CD14-positive monocyte (primary cell): ENCODE results near the gene OSBP2. TPM values are rescaled to one million over a fixed set of nuclear protein-coding genes. Genes with fewer than 3 reads are reported as not detected.

Source experiments
- DNase-seq, 3 donors: peaks; one replicate each; pipeline ENCODE4 v3.0.0-alpha.2; 2011 to 2022
- H2AFZ ChIP-seq: 2 replicates; pipeline ENCODE4 v1.6.0; 2012; ENCODE audit warnings: mild to moderate bottlenecking, low read depth, low read length, inconsistent platforms; ENCODE audit not compliant: insufficient read depth, poor library complexity, severe bottlenecking
- H3K27ac ChIP-seq, 2 donors: 1 replicate in 1 of 2; 2 replicates in 1 of 2; pipeline ENCODE4 v1.5.1; 2012 to 2013; ENCODE audit warnings: low read length in 2 of 2, control low read depth in 1 of 2, inconsistent platforms in 1 of 2, low read depth in 1 of 2, mild to moderate bottlenecking in 1 of 2
- H3K27me3 ChIP-seq, 2 donors: one replicate each; pipeline versions ENCODE4 v1.6.0 to v1.6.1; 2011 to 2013; ENCODE audit warnings: low read length in 2 of 2; ENCODE audit not compliant: control insufficient read depth in 2 of 2, insufficient read depth in 2 of 2
- H3K36me3 ChIP-seq, 2 donors: replicated peaks in 1 of 2; 1 replicate in 1 of 2; 2 replicates in 1 of 2; pipeline versions ENCODE4 v1.5.1 to v1.6.1; 2012 to 2013; ENCODE audit warnings: low read length in 2 of 2, control low read depth in 1 of 2, inconsistent platforms in 1 of 2, mild to moderate bottlenecking in 1 of 2; ENCODE audit not compliant: insufficient read depth in 2 of 2, control insufficient read depth in 1 of 2
- H3K4me1 ChIP-seq, 2 donors: 1 replicate in 1 of 2; 2 replicates in 1 of 2; pipeline versions ENCODE4 v1.5.1 to v1.6.1; 2012 to 2013; ENCODE audit warnings: low read length in 2 of 2, control low read depth in 1 of 2, inconsistent platforms in 1 of 2, mild to moderate bottlenecking in 1 of 2, moderate library complexity in 1 of 2; ENCODE audit not compliant: insufficient read depth in 2 of 2, control insufficient read depth in 1 of 2
- H3K4me2 ChIP-seq: replicated peaks from 2 replicates; pipeline ENCODE3; 2012; ENCODE audit warnings: low read length, moderate library complexity, mild to moderate bottlenecking; ENCODE audit not compliant: poor library complexity, severe bottlenecking; ENCODE audit errors: extremely low read depth
- H3K4me3 ChIP-seq, 3 experiments: fragments of 200-600 bp in 1 of 3; sonication (generic) in 1 of 3; replicated peaks in 1 of 3; 1 replicate in 2 of 3; 2 replicates in 1 of 3; pipeline ENCODE4 v1.5.1; 2011 to 2013; ENCODE audit warnings: low read length in 3 of 3, mild to moderate bottlenecking in 3 of 3, control low read depth in 2 of 3, low read depth in 2 of 3, inconsistent platforms in 1 of 3, moderate library complexity in 1 of 3
- H3K79me2 ChIP-seq: 2 replicates; pipeline ENCODE4 v1.6.0; 2012; ENCODE audit warnings: mild to moderate bottlenecking, control low read depth, inconsistent platforms, low read length, moderate library complexity; ENCODE audit not compliant: insufficient read depth
- H3K9ac ChIP-seq: 2 replicates; pipeline ENCODE4 v1.6.0; 2017; ENCODE audit warnings: low read length, mild to moderate bottlenecking; ENCODE audit not compliant: insufficient read depth, poor library complexity, severe bottlenecking
- H3K9me3 ChIP-seq, 2 donors: replicated peaks in 1 of 2; 1 replicate in 1 of 2; 2 replicates in 1 of 2; pipeline versions ENCODE4 v1.5.1 to v1.6.1; 2012 to 2013; ENCODE audit warnings: low read length in 2 of 2, control low read depth in 1 of 2; ENCODE audit not compliant: control insufficient read depth in 1 of 2, insufficient read depth in 1 of 2
- H4K20me1 ChIP-seq: 2 replicates; pipeline ENCODE4 v1.6.0; 2012; ENCODE audit warnings: mild to moderate bottlenecking, low read length, control low read depth, moderate library complexity; ENCODE audit not compliant: insufficient read depth
- H3K27ac Mint-ChIP-seq, 7 donors: one replicate each; pipeline ENCODE4 v1.8.0; 2020; ENCODE audit warnings: mild to moderate bottlenecking in 7 of 7, mixed read lengths in 7 of 7, moderate library complexity in 6 of 7, inconsistent platforms in 2 of 7
- H3K27me3 Mint-ChIP-seq, 3 donors: one replicate each; pipeline ENCODE4 v1.8.0; 2021 to 2022; ENCODE audit warnings: low read depth in 3 of 3, mild to moderate bottlenecking in 3 of 3, mixed read lengths in 3 of 3, moderate library complexity in 3 of 3, inconsistent platforms in 1 of 3
- H3K36me3 Mint-ChIP-seq, 2 donors: one replicate each; pipeline ENCODE4 v1.8.0; 2020; ENCODE audit warnings: mixed read lengths in 2 of 2, inconsistent platforms in 1 of 2, mild to moderate bottlenecking in 1 of 2
- H3K4me1 Mint-ChIP-seq: one replicate; pipeline ENCODE4 v1.8.0; 2020; ENCODE audit warnings: mild to moderate bottlenecking, mixed read lengths
- H3K4me3 Mint-ChIP-seq, 2 donors: one replicate each; pipeline ENCODE4 v1.8.0; 2020; ENCODE audit warnings: mild to moderate bottlenecking in 2 of 2, mixed read lengths in 2 of 2, moderate library complexity in 1 of 2
- H3K9me3 Mint-ChIP-seq, 7 donors: one replicate each; pipeline ENCODE4 v1.8.0; 2020 to 2022; ENCODE audit warnings: mixed read lengths in 7 of 7, mild to moderate bottlenecking in 6 of 7, moderate library complexity in 6 of 7, inconsistent platforms in 2 of 7
- WGBS: methylation state at CpG from one replicate; pipeline ENCODE4 v1.1.5; 2013; ENCODE audit warnings: missing lambda C conversion rate; ENCODE audit not compliant: insufficient coverage; 5-methylcytosine and 5-hydroxymethylcytosine counted together
- intact Hi-C, 2 donors: fragments of 100-400 bp; cut with micrococcal nuclease; formaldehyde crosslinking; loops; one replicate each; pipeline versions ENCODE4 v1.15.0 to v1.15.1; 2023
- polyA plus RNA-seq, 3 donors: library from polyadenylated mRNA; depleted of rRNA in 1 of 3; unstranded in 2 of 3; stranded (reverse) in 1 of 3; fragments of 300-500 nt in 2 of 3; fragments of >200 nt in 1 of 3; fragmentation: Illumina TruSeq in 2 of 3; gene quantifications; 1 replicate in 2 of 3; 2 replicates in 1 of 3; pipeline ENCODE4 v1.2.3, GENCODE V29; 2012 to 2021
- TF ChIP-seq, protein P1 (sequence below): fragments of 200-600 bp; IDR thresholded peaks from one replicate; pipeline ENCODE4 v1.8.0; 2022; ENCODE audit warnings: antibody characterized with exemption, mild to moderate bottlenecking

Gene OSBP2
- polyA plus RNA-seq, 3 donors = 0.21 to 0.54 TPM; not detected in 1

DNA sequence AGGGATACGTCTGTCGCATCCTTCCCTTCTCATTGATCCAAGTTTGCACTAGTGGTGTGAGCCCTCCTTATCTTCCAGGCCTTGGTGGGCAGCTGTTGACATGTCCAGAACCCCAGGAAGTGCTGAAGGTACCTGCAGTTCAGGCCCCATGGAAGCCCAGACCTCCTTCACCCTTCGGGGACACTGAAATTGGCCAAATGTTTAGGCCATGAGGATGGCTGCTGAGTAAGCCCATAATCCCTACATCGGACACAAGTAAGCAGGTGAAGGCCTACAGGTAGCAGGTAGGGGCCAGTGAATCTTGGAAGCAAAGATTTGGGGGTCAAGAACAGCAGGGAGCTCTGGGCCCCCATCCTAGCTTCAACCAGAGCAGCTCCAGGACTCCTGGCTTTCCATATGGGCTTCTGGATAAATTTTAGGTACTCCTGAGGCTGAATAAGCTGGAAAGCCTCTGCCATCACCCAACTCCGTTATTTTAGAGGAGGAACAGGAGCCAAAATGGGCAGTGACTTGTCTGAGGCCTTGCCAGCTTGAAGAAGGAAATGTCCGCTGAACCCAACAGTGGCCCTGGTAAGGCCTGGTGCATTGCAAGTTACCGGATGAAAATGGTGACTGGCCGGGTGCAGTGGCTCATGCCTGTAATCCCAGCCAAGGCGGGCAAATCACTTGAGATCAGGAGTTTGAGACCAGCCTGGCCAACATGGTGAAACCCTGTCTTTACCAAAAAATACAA, 228.7 kb downstream of the OSBP2 start:
- H3K9ac ChIP-seq = no peak overlapping the region

DNA sequence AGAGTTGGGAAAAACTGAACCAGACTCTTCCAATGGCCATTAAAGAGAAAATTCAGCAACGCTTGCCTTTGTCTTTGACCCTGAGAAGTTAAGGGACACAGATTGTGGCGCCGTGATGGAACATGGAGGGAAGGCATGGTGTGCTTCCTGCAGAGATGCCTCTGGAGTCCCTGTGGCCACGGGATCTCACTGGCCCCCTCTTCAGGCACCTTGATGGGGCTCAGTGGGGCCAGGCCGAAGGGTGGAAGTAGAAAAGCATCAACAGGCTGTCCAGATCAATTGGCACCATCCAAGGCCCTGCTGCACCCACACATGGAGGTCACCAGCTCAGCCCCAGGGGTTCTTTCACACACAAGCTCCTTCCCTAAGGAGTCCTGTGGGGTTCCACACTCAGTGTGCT, 231.0 kb downstream of the OSBP2 start:
- Mint-ChIP-seq H3K27ac (peak overlapping the region in 1 of 7 donors; percentile 13), H3K27me3 (peaks cover 5 to 13% (median 8%) of the 10 kb centered on the region in 3 donors), H3K9me3 (peaks cover 0 to 5% (median 3%) of the 10 kb centered on the region in 7 donors), H3K4me3 (no peak overlapping the region), H3K36me3 (peaks cover 50 to 57% of the 10 kb centered on the region in 2 donors), H3K4me1 (peaks cover 15% of the 10 kb centered on the region)
- no peaks in the 10 kb centered on the region for H4K20me1 ChIP-seq
- H3K4me3 ChIP-seq = no peak overlapping the region
- H3K4me2 ChIP-seq = no peak overlapping the region
- no peak for DNase-seq
- H3K36me3 ChIP-seq = peaks cover 34 to 56% of the 10 kb centered on the region in 2 donors
- no peaks in the 10 kb centered on the region for H3K79me2 ChIP-seq
- no peak overlapping the region for H2AFZ ChIP-seq
- intact Hi-C loops = no loop called here
- H3K4me1 ChIP-seq = peaks cover 11 to 20% of the 10 kb centered on the region in 2 donors
- H3K9ac ChIP-seq = no peak overlapping the region
- H3K27ac ChIP-seq = no peak overlapping the region
- TF ChIP-seq, protein P1, sequence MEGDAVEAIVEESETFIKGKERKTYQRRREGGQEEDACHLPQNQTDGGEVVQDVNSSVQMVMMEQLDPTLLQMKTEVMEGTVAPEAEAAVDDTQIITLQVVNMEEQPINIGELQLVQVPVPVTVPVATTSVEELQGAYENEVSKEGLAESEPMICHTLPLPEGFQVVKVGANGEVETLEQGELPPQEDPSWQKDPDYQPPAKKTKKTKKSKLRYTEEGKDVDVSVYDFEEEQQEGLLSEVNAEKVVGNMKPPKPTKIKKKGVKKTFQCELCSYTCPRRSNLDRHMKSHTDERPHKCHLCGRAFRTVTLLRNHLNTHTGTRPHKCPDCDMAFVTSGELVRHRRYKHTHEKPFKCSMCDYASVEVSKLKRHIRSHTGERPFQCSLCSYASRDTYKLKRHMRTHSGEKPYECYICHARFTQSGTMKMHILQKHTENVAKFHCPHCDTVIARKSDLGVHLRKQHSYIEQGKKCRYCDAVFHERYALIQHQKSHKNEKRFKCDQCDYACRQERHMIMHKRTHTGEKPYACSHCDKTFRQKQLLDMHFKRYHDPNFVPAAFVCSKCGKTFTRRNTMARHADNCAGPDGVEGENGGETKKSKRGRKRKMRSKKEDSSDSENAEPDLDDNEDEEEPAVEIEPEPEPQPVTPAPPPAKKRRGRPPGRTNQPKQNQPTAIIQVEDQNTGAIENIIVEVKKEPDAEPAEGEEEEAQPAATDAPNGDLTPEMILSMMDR = no peak
- no peaks in the 10 kb centered on the region for H3K9me3 ChIP-seq
- WGBS = 88% methylated on average over 5 of the region's 5 CpGs
- peaks cover 0 to 13% of the 10 kb centered on the region in 2 donors for H3K27me3 ChIP-seq

More for the DNA sequence above, 228.7 kb downstream of the OSBP2 start:
- no peaks in the 10 kb centered on the region for H3K9me3 ChIP-seq
- H3K9me3 Mint-ChIP-seq = peaks cover 0 to 7% (median 3%) of the 10 kb centered on the region in 7 donors
- peaks cover 33 to 39% of the 10 kb centered on the region in 2 donors for H3K36me3 Mint-ChIP-seq
- H3K4me1 ChIP-seq = peaks cover 11 to 27% of the 10 kb centered on the region in 2 donors
- H3K27ac Mint-ChIP-seq = no peak overlapping the region
- intact Hi-C loops = no loop called here
- H3K4me1 Mint-ChIP-seq = peaks cover 20% of the 10 kb centered on the region
- no peak overlapping the region for H2AFZ ChIP-seq
- peaks cover 26 to 34% of the 10 kb centered on the region in 2 donors for H3K36me3 ChIP-seq
- no peak overlapping the region for H3K4me2 ChIP-seq
- no peak for DNase-seq
- no peaks in the 10 kb centered on the region for H4K20me1 ChIP-seq
- TF ChIP-seq, protein P1 = no peak
- no peak overlapping the region for H3K4me3 ChIP-seq
- WGBS = 97% methylated on average over 5 of the region's 9 CpGs
- H3K4me3 Mint-ChIP-seq = no peak overlapping the region
- H3K27ac ChIP-seq = no peak overlapping the region
- no peaks in the 10 kb centered on the region for H3K79me2 ChIP-seq
- H3K27me3 Mint-ChIP-seq = peaks cover 5 to 16% (median 9%) of the 10 kb centered on the region in 3 donors
- H3K27me3 ChIP-seq = peaks cover 0 to 13% of the 10 kb centered on the region in 2 donors
